IPS-20b (cell line): ENCODE results near the gene HLA-F.

Experiments used
- H3K27ac ChIP-seq: one replicate; pipeline ENCODE4 v1.5.1; 2013; ENCODE audit warnings: low read length
- H3K27me3 ChIP-seq: 2 replicates; pipeline ENCODE4 v1.6.1; 2013; ENCODE audit warnings: mild to moderate bottlenecking, low read length, inconsistent platforms; ENCODE audit not compliant: insufficient read depth
- H3K36me3 ChIP-seq: 2 replicates; pipeline ENCODE4 v1.6.1; 2013; ENCODE audit warnings: low read depth, mild to moderate bottlenecking, inconsistent platforms, low read length, moderate library complexity; ENCODE audit not compliant: insufficient read depth
- H3K4me1 ChIP-seq: 2 replicates; pipeline ENCODE4 v1.6.1; 2013; ENCODE audit warnings: mild to moderate bottlenecking, control low read depth, inconsistent platforms, low read length, moderate library complexity; ENCODE audit not compliant: insufficient read depth
- H3K4me3 ChIP-seq: 2 replicates; pipeline ENCODE4 v1.5.1; 2013; ENCODE audit warnings: mild to moderate bottlenecking, low read length, inconsistent platforms
- H3K9ac ChIP-seq: 2 replicates; pipeline ENCODE4 v1.6.1; 2013; ENCODE audit warnings: low read depth, mild to moderate bottlenecking, inconsistent platforms, low read length, moderate library complexity
- H3K9me3 ChIP-seq: 2 replicates; pipeline ENCODE4 v1.6.1; 2013; ENCODE audit warnings: mild to moderate bottlenecking, low read depth, low read length, inconsistent platforms; ENCODE audit not compliant: insufficient read depth

HLA-F gene

DNA sequence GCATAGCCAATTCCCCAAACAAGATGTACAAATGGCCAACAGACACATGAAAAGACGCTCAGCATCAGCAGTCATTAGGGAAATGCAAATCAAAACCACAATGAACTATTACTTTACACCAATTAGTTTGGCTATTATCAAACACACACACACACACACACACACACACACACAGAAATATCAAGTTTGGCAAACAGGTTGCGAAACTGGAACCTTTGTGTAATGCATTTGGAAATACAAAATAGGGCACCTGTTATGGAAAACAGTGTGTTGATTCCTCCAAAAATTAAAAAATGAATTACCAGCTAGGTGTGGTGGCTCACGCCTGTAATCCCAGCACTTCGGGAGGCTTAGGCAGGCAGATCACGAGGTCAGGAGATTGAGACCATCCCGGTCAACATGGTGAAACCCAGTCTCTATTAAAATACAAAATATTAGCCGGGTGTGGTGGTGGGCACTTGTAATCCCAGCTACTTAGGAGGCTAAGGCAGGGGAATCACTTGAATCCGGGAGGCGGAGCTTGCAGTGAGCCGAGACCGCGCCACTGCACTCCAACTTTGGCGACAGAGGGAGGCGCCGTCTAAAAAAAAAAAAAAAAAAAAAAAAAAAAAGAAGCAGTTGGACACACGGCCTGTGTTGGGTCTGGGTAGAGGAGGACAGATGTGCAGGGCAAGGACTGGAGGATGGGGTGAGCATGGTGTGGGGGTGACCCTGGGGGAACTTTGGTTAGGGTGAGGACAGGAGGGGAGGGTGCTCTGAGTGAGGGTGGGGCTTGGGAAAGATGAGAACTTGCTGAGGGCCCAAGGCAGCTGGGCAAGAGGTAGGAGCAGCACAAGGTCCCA lies 23.8 kb downstream of the HLA-F start:
- H3K36me3 ChIP-seq = no peaks in the 10 kb centered on the region
- no peaks in the 10 kb centered on the region for H3K4me1 ChIP-seq
- no peaks in the 10 kb centered on the region for H3K9me3 ChIP-seq
- no peak overlapping the region for H3K27ac ChIP-seq
- H3K9ac ChIP-seq = no peak overlapping the region
- no peak overlapping the region for H3K4me3 ChIP-seq
- peaks cover 78% of the 10 kb centered on the region for H3K27me3 ChIP-seq

DNA sequence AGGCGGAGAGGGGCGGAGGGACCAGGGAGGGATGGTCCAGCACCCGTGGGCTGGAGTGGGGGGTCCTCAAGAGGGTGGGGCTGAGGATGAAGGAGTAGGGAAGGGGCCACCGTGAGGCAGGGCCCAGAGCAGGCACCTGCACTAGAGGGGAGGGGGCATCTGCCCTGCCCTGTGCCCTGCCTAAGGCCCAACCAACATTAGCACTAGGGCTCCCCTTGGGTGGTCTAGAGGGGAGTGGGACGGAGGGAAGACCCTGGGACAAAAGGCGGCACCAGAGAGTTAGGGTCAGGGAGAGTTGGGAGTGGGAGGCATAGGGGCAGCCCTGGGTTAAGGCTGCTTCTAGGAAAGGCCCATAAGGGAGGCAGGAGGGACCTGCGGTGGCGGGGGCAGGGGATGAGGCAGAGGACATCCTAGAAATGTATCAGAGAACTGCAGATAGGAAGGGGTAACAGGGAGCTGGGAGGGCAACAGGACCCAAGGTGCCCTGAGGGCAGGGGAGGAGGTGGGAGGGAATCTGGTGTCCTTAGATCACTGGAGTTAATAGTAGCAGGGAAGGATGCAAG lies 24.5 kb downstream of the HLA-F start:
- Histone ChIP-seq H3K9me3 (no peaks in the 10 kb centered on the region), H3K4me3 (peak overlapping the region; percentile 70; the same call in 1 of the 2 replicates), H3K27ac (no peak overlapping the region), H3K36me3 (no peaks in the 10 kb centered on the region), H3K4me1 (no peaks in the 10 kb centered on the region), H3K27me3 (peaks cover 85% of the 10 kb centered on the region), H3K9ac (no peak overlapping the region)

DNA sequence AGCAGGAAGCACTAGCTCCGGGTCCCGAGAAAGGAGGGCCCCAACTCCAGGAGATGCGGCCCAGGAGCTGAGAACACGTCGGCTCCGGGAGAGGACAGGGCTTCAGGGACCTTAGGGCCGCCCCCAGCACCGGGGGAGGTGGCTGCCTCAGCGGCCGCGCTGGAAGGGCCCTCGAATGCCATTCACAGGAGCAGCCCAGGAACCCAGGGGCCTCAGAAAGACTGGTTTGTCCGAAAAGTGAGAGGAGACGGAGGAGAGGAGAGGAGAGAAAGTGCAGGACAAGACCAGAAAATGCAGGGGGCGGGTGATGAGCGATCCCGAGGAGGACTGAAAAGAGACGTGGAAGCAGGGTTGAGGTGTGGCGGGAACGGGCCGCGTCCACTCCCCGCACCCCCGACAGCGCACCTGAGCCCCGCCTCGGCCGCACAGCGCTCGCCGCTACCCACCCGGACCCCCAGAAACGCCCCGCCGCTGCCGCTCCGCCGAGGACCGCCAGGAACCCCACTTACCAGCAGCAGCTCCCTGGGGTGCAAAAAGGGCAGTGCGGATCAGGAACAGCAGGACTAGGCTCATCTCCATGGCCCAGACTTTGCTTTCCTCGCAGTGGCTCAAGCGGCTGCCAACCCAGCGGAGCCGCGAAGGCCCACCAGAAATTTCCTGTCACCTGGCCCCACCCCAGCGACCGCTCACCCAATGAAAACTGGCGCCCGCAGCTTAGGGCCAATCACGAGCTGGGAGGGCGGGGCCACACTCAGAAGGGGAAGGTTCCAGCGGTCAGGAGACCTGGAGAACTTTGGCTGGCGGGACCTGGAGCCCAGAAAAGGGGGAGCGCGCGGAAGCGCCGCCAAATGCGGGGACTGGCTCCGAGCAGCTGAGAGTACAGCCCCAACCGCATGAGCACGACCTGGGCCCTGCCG lies 25.4 kb downstream of the HLA-F start:
- H3K9ac ChIP-seq = no peak overlapping the region

DNA sequence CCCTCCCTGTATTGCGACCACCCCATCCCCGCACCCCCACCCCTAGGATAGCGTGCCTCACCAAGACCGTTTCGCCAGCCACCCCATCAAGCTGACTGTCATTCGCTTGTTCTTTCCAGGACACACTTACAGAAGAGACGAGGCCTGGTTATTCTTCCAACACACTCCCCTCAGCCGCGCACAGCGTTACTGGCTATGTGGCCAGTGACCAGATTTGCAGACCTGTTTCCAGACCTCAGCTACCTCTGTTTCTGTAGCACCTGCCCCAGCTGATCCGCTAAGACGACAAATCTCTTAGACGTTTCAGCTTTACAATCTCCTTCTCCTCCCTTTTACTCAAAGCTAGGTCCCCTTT lies 26.1 kb downstream of the HLA-F start:
- Histone ChIP-seq H3K9ac (no peak overlapping the region), H3K27ac (no peak overlapping the region), H3K9me3 (no peaks in the 10 kb centered on the region), H3K4me3 (peak overlapping the region; percentile 70; the same call in 1 of the 2 replicates), H3K36me3 (no peaks in the 10 kb centered on the region), H3K27me3 (peaks cover 85% of the 10 kb centered on the region), H3K4me1 (no peaks in the 10 kb centered on the region; the same call in 1 of the 2 replicates)

More for the DNA sequence above, 25.4 kb downstream of the HLA-F start:
- H3K36me3 ChIP-seq = no peaks in the 10 kb centered on the region
- H3K27me3 ChIP-seq = peaks cover 86% of the 10 kb centered on the region
- no peaks in the 10 kb centered on the region; the same call in 1 of the 2 replicates for H3K4me1 ChIP-seq
- no peaks in the 10 kb centered on the region for H3K9me3 ChIP-seq
- H3K27ac ChIP-seq = no peak overlapping the region
- peak overlapping the region; percentile 70 for H3K4me3 ChIP-seq

DNA sequence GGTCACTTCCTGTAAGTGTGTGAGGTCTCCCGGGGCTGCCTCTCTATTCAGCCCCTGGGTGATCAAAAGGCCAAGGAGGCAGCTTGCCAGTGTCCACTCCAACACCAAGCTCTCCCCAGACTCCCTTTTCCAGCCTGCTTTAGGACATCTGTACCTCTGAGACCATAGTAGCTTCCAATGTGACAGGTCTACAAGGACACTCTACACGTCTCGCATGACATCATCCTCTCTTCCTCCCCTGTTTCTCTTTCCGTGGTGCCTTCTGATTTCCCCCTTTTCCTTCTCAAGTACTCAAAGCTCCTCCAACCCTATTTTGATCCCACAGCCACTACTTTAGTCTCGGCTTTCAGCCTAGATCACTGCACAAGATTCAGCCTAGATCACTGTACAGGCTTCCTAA lies 26.4 kb downstream of the HLA-F start:
- H3K9me3 ChIP-seq = no peaks in the 10 kb centered on the region
- H3K4me1 ChIP-seq = no peaks in the 10 kb centered on the region; the same call in 1 of the 2 replicates
- peaks cover 81% of the 10 kb centered on the region for H3K27me3 ChIP-seq
- H3K36me3 ChIP-seq = no peaks in the 10 kb centered on the region
- no peak overlapping the region for H3K27ac ChIP-seq
- H3K4me3 ChIP-seq = peak overlapping the region; percentile 70; the same call in 1 of the 2 replicates
- H3K9ac ChIP-seq = no peak overlapping the region

DNA sequence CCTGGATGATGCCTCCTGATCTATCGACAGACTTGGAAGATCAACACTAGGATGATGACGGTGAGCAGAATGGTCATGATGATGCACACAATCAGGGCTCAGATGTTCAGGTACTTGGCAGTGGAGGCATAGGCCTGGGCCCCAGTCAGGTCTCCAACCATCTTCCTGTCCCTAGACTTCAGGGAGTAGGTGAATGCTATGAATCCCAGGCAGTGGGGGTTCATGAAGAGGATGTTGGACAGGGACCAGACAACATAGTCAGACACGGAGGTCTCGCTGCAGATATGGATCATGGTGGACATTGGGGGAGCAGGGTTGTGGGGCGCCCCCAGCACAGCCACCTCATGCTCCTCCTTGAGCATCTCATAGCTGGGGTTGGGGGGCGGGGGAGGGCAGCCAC lies 27.5 kb downstream of the HLA-F start:
- Histone ChIP-seq H3K4me1 (no peaks in the 10 kb centered on the region; the same call in 1 of the 2 replicates), H3K36me3 (no peaks in the 10 kb centered on the region), H3K4me3 (no peak overlapping the region), H3K9me3 (no peaks in the 10 kb centered on the region), H3K9ac (no peak overlapping the region), H3K27ac (no peak overlapping the region), H3K27me3 (peaks cover 79% of the 10 kb centered on the region)

DNA sequence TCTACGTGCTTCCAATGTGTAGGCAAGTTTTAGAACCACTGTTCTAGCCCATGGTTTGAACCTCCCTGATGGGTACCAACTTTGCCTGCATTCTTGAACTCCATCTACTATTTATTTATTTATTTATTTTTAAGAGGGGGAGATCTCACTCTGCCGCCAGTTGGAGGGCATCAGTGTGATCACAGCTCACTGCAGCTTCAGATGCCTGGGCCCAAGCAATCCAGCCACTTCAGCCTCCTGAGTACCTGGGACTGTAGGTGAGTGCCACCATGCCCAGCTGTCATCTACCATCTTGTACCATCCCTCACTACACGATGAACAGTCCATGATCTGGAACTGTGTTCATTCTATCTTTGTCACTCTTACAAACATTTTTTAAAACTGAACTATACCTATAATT lies 28.2 kb downstream of the HLA-F start:
- Histone ChIP-seq H3K27me3 (peaks cover 71% of the 10 kb centered on the region), H3K4me1 (peaks cover 2% of the 10 kb centered on the region; the same call in 1 of the 2 replicates), H3K9me3 (no peaks in the 10 kb centered on the region), H3K27ac (no peak overlapping the region), H3K9ac (no peak overlapping the region), H3K36me3 (no peaks in the 10 kb centered on the region), H3K4me3 (no peak overlapping the region)

DNA sequence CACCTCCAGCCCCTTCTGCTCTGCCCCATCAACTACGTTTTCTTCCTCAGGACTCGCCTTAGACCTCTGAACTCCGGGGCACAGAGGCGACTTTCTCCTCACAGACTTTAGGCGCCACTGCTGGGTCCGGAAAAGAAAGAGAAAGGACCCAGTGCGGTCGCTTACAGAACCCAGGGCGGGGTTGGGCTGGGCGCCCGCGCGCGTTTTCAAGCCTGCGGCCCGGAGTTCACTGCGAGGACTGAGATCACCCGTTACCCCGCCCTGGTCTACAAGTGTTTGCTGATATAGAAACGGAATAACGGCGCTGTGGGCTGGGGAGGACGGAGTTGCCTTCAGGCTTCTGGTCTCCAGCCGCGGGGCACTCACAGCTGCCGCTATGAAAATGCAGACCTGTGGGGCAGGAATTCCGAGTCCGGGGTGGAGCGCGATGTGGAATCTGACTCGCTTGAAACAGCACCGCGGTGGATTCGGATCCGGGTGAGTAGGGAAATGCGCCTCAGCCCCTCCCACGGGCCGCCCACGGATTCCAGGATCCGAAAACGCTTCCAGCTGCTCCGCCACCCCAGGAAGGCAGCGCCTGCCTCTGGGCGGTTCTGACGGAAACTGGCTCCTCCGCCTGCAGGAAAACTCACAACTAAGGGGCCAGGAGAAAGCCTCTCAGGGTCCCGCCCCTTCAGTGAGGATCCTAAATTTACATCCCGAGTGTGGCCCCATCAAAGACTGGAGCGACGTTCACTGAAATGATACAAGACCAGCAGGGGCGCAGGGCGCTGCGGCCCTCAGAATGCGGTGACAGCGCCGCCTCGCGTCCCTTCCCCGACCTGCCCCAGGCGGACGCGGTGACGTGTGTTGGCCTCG lies 29.4 kb downstream of the HLA-F start:
- H3K27ac ChIP-seq = no peak overlapping the region
- peak overlapping the region; percentile 76; the same call in 1 of the 2 replicates for H3K9ac ChIP-seq
- peaks cover 59% of the 10 kb centered on the region for H3K27me3 ChIP-seq
- peaks cover 14% of the 10 kb centered on the region for H3K4me1 ChIP-seq
- no peaks in the 10 kb centered on the region for H3K36me3 ChIP-seq
- peak overlapping the region; percentile 88 for H3K4me3 ChIP-seq
- H3K9me3 ChIP-seq = no peaks in the 10 kb centered on the region

DNA sequence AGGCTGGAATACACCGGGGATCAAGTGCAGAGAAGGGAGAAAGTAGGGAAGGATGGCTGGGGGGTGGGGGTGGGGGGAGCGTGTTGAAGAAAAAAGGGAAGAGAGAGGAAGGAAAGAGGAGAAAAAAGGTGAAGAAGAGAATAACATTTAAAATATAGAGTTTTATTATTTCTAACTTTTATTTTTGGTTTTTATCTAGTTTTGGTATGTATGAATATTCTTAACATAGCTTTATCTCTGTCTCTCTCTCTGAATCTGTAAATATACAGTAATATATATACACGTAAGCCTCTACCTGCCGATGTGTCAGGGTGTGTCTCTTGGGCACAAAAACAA lies 30.0 kb downstream of the HLA-F start:
- Histone ChIP-seq H3K9ac (no peak overlapping the region), H3K27me3 (peaks cover 53% of the 10 kb centered on the region), H3K9me3 (no peaks in the 10 kb centered on the region), H3K4me1 (peaks cover 20% of the 10 kb centered on the region), H3K36me3 (no peaks in the 10 kb centered on the region), H3K27ac (no peak overlapping the region), H3K4me3 (peak overlapping the region; percentile 88; the same call in 1 of the 2 replicates)

DNA sequence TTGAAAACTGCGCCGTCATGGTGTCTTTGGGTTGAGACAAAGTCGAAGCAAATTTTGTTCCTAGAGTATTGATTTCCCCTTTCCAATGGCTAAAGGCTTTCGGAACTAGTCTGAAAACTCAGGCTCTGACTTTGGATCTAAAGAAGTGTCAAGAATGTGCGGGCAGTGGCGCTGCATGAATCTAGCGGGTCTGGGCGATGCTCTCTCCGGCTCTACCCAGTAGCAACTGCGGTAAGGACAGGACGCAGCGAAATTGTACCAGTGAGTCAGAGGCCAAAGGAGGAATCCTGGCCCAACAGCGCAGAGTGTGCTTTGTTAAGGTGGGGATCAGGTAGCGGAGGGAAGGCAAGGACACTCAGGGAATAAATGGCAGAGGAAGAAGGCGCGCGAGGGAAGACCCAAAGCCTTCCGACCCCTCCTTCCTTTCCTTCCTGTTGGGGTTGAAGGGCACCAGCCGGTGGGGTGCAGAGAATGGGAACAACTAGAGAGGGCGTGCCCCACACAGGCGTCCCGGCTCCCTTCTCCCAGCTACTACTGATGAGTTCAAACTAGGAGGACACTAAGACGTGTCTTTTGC lies 32.1 kb downstream of the HLA-F start:
- peaks cover 32% of the 10 kb centered on the region for H3K27me3 ChIP-seq
- no peak overlapping the region for H3K9ac ChIP-seq
- no peak overlapping the region for H3K4me3 ChIP-seq
- H3K9me3 ChIP-seq = no peaks in the 10 kb centered on the region
- no peak overlapping the region for H3K27ac ChIP-seq
- no peaks in the 10 kb centered on the region for H3K36me3 ChIP-seq
- peaks cover 37% of the 10 kb centered on the region for H3K4me1 ChIP-seq
